ENCODE measurements around the gene CTNNA2. TPM values are rescaled to one million over a fixed set of nuclear protein-coding genes. Genes with fewer than 3 reads are reported as not detected.
A peak's percentile ranks its signal among the peaks of the same experiment; 100 is the strongest.

Gene CTNNA2
- polyA plus RNA-seq, 1 of the 3 experiments (the other 2 are of a cell fraction) = 0.30 TPM

DNA sequence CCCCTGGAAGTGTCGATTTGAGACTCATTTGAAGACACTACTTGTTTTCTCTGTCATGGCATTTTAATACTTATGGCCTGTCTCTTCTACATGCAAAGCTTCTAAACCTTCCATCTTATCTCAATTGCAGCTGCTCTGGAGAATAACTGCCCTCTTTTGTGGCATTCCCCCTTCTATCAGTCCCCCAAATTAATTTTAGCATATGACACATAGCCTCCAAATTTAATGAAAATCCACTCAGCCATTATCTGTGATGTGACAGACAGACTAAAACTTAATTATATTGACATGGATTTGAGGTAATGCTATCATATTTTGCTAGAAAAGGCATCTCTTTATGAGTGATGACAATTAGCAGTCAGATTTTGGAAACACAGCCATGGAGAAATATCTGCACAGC, 720.5 kb downstream of the CTNNA2 start (continued):
- TF ChIP-seq RFX5 (IDR thresholded peaks at IDR 0.05; ENCODE audit: low read length) = no peak
- no peak for TF ChIP-seq EZH2phosphoT487 (IDR thresholded peaks at IDR 0.05; ENCODE audit: borderline replicate concordance, low read depth)
- no peak for TF ChIP-seq RXRA (IDR thresholded peaks at IDR 0.05; ENCODE audit: borderline replicate concordance, low read depth)
- TF ChIP-seq ELF1 (IDR thresholded peaks at IDR 0.05) = no peak
- no peak for TF ChIP-seq NRF1 (IDR thresholded peaks at IDR 0.05; ENCODE audit: low read depth, low read length)
- TF ChIP-seq TEAD4 (IDR thresholded peaks at IDR 0.05; ENCODE audit: borderline replicate concordance, insufficient read depth) = 0 out of 2 replicates have a peak, but pooled peaks have one; percentile 44
- no peak for TF ChIP-seq SIN3A (IDR thresholded peaks at IDR 0.05; ENCODE audit: borderline replicate concordance, low read depth, low read length)
- peak; percentile 22 for TF ChIP-seq CHD2 (IDR thresholded peaks at IDR 0.05; ENCODE audit: low read length, partially characterized antibody)
- TF ChIP-seq MXI1 (IDR thresholded peaks at IDR 0.05; ENCODE audit: low read depth, low read length) = no peak
- no peak for TF ChIP-seq REST (IDR thresholded peaks at IDR 0.05; ENCODE audit: low read depth, low read length)
- TF ChIP-seq, protein P1, sequence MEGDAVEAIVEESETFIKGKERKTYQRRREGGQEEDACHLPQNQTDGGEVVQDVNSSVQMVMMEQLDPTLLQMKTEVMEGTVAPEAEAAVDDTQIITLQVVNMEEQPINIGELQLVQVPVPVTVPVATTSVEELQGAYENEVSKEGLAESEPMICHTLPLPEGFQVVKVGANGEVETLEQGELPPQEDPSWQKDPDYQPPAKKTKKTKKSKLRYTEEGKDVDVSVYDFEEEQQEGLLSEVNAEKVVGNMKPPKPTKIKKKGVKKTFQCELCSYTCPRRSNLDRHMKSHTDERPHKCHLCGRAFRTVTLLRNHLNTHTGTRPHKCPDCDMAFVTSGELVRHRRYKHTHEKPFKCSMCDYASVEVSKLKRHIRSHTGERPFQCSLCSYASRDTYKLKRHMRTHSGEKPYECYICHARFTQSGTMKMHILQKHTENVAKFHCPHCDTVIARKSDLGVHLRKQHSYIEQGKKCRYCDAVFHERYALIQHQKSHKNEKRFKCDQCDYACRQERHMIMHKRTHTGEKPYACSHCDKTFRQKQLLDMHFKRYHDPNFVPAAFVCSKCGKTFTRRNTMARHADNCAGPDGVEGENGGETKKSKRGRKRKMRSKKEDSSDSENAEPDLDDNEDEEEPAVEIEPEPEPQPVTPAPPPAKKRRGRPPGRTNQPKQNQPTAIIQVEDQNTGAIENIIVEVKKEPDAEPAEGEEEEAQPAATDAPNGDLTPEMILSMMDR (IDR thresholded peaks at IDR 0.05) = no peak
- TF ChIP-seq, protein P2, sequence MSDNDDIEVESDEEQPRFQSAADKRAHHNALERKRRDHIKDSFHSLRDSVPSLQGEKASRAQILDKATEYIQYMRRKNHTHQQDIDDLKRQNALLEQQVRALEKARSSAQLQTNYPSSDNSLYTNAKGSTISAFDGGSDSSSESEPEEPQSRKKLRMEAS (IDR thresholded peaks at IDR 0.05; ENCODE audit: low read depth) = no peak
- no peak for TF ChIP-seq TAF1 (IDR thresholded peaks at IDR 0.05; ENCODE audit: borderline replicate concordance, low read depth, low read length)
- peak; percentile 98 for TF ChIP-seq GATA2 (CRISPR knock-in tag; IDR thresholded peaks at IDR 0.05)
- no peak for TF ChIP-seq MEF2A (IDR thresholded peaks at IDR 0.05; ENCODE audit: borderline replicate concordance, low read depth)
- TF ChIP-seq, protein P3, sequence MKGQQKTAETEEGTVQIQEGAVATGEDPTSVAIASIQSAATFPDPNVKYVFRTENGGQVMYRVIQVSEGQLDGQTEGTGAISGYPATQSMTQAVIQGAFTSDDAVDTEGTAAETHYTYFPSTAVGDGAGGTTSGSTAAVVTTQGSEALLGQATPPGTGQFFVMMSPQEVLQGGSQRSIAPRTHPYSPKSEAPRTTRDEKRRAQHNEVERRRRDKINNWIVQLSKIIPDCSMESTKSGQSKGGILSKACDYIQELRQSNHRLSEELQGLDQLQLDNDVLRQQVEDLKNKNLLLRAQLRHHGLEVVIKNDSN (IDR thresholded peaks at IDR 0.05; ENCODE audit: borderline replicate concordance, low read depth) = no peak
- peak; percentile 73; the same call in 1 of the 2 replicates for TF ChIP-seq FOXJ3 (CRISPR knock-in tag; IDR thresholded peaks at IDR 0.05)
- peak in 1 of 2 experiments; percentile 95; a peak in 2 of 4 replicates for TF ChIP-seq EP300 (IDR thresholded peaks at IDR 0.05; ENCODE audit: borderline replicate concordance in 1 of 2, low read depth in 1 of 2, low read length in 1 of 2)

All from SK-N-SH (cell line).